Measurements from ENCODE around the gene BFAR.
"Not testable (repeated sequence)": the region's sequence is repeated elsewhere in the genome, so short reads cannot be mapped to it uniquely, and the experiment has no call there.

BFAR gene

DNA sequence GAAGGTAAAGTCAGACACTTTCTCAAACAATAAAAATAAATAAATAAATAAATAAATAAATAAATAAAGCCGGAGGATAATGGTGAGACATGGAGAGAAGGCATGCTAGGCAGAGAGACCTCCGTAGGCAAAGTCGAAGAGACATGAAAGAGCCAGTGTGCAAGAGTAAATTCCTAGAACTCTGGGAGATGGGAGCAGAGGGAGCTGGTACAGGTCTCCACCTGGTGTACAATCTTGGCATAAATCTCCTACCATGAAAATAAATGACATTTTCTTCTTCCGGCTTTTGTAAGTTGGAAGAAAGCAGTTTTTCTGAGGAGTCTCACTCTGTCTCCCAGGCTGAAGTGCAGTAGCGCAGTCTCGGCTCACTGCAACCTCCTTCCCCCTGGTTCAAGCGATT is 69.1 kb downstream of the BFAR start:
- DNase-seq: not testable (repeated sequence)

DNA sequence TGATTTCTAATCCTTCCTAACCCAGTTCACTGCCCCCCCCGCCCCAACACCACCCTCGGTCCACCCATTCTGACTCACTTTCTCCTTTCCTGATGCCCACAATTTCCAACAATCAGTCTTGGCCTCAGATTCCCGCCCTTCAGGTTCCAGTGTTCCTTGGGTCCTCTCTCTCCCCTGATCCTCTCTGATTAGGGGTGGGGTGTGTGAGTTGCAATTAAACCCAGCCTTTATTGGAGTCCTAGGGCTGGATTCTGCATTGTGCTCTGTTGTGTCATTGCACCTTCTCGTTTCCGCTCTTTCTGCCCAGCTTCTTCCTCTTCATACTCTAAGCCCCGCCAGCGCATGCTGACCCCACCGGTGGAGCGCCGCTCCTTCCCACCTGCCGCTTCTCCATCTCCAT is 69.9 kb downstream of the BFAR start:
- DNase-seq: not testable (repeated sequence)

DNA sequence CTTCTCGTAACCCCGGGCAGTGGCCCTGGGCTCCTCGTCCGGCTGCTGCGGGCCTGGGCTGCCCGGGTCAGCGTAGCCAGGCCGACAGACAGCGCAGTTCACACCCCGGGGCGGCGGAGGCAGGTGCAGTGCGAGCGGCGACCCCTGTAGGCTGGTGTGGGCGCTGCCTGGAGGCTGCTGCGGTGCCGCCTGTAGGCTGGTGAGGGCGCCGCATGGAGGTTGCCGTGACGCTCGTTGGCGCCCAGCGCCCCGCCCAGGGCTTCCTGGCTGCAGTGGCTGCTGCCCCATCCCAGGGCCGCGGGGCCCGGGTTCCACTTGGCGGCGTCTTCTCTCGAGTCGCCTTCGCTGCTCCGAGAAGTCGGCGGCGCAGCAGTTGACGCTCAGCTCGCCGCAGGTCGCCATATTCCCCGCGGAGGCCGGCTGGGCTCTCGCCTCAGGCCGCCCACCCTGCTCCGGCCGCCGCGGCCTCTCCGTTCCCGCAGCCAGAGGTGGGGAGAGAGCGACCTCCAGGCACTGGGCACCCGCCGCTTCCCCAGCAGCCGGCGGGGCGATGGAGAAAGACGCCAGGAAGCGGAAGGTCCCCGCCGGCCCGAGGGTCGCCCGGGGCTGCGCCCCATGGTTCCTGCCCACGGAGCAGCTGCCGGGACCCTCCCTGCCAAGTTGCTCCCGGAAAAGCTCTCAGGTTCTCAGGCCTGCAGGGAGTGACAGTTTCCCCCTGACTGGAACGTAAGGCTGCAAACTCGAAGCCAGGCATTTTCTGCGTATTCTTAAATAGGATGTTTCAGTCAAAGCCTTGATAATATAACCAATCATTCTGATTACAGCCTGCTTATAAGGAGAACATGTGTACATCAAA is 70.6 kb downstream of the BFAR start, which contains the start of gene NPIPA3:
TSS of gene NPIPA3 (plus strand) at position 256 of the 856 bp plus-strand sequence. CDS start 5,533 bp downstream, outside the sequence.
- DNase-seq: not testable (repeated sequence)
